Retina (tissue), 1 donor: ENCODE measurements around the gene GLCCI1.
"Not testable (repeated sequence)": the region's sequence is repeated elsewhere in the genome, so short reads cannot be mapped to it uniquely, and the experiment has no call there.

Experiments used
- DNase-seq: peaks from one replicate; pipeline ENCODE4 v3.0.0-alpha.2; 2016

Gene GLCCI1

GRCh38 chr7:8056439-8056838 lies 87.8 kb downstream of the GLCCI1 start:
- DNase-seq, result no peak

- no peak for DNase-seq
These were observed 89.0 kb downstream of the GLCCI1 start for GRCh38 chr7:8057566-8057965.

GRCh38 chr7:8058322-8058721 lies 89.7 kb downstream of the GLCCI1 start:
- DNase-seq, result no peak

- no peak for DNase-seq
These were observed 90.3 kb downstream of the GLCCI1 start for GRCh38 chr7:8058852-8059251.

GRCh38 chr7:8060241-8060640 lies 91.6 kb downstream of the GLCCI1 start:
- DNase-seq, result no peak

- DNase-seq, result not testable (repeated sequence)
These were observed 94.7 kb downstream of the GLCCI1 start for GRCh38 chr7:8063300-8063699.

- DNase-seq, result no peak
These were observed 95.2 kb downstream of the GLCCI1 start for GRCh38 chr7:8063706-8064297.

- DNase-seq, result no peak
These were observed 96.2 kb downstream of the GLCCI1 start for GRCh38 chr7:8064828-8065227.

- DNase-seq, result no peak
These were observed 96.8 kb downstream of the GLCCI1 start for GRCh38 chr7:8065356-8065813.

- no peak for DNase-seq
These were observed 100.5 kb downstream of the GLCCI1 start for GRCh38 chr7:8068892-8069686.

GRCh38 chr7:8070451-8071180 lies 102.0 kb downstream of the GLCCI1 start:
- no peak for DNase-seq

GRCh38 chr7:8078418-8078817 lies 109.8 kb downstream of the GLCCI1 start:
- no peak for DNase-seq

- no peak for DNase-seq
These were observed 114.2 kb downstream of the GLCCI1 start for GRCh38 chr7:8082762-8083161.

GRCh38 chr7:8084836-8085235 lies 116.2 kb downstream of the GLCCI1 start:
- DNase-seq, result no peak

GRCh38 chr7:8085420-8085819 lies 116.8 kb downstream of the GLCCI1 start:
- DNase-seq, result no peak

GRCh38 chr7:8086239-8086638 lies 117.6 kb downstream of the GLCCI1 start:
- no peak for DNase-seq

GRCh38 chr7:8089036-8089780 lies 120.6 kb downstream of the GLCCI1 start:
- DNase-seq, result no peak

- no peak for DNase-seq
These were observed 123.5 kb downstream of the GLCCI1 start for GRCh38 chr7:8092140-8092539.

GRCh38 chr7:8094164-8095140 lies 125.9 kb downstream of the GLCCI1 start:
- DNase-seq, result no peak

- DNase-seq, result not testable (repeated sequence)
These were observed 132.7 kb downstream of the GLCCI1 start for GRCh38 chr7:8101292-8101691.

- DNase-seq, result no peak
These were observed 134.7 kb downstream of the GLCCI1 start for GRCh38 chr7:8103282-8103681.
